ENCODE measurements around the gene PHAF1.
"Not testable (repeated sequence)": the region's sequence is repeated elsewhere in the genome, so short reads cannot be mapped to it uniquely, and the experiment has no call there.

Gene PHAF1

GRCh38 chr16:67101311-67102082 is 8.2 kb upstream of the PHAF1 start:
- no peak for DNase-seq
- in situ Hi-C loops (cut with HindIII; ENCODE audit: low pct_ligation_motif_present, low pct_unique_long_range_greater_than_20kb, low sequenced_read_pairs), result no loop called here

GRCh38 chr16:67104061-67104460 is 5.7 kb upstream of the PHAF1 start:
- peak; percentile 60 for DNase-seq
- in situ Hi-C loops (cut with HindIII; ENCODE audit: low pct_ligation_motif_present, low pct_unique_long_range_greater_than_20kb, low sequenced_read_pairs), result no loop called here

GRCh38 chr16:67104845-67105244 is 4.9 kb upstream of the PHAF1 start:
- in situ Hi-C loops (cut with HindIII; ENCODE audit: low pct_ligation_motif_present, low pct_unique_long_range_greater_than_20kb, low sequenced_read_pairs), result no loop called here
- no peak for DNase-seq

- in situ Hi-C loops (cut with HindIII; ENCODE audit: low pct_ligation_motif_present, low pct_unique_long_range_greater_than_20kb, low sequenced_read_pairs), result no loop called here
- DNase-seq, result no peak
Measured at GRCh38 chr16:67105246-67105645, 4.5 kb upstream of the PHAF1 start.

- no peak for DNase-seq
- in situ Hi-C loops (cut with HindIII; ENCODE audit: low pct_ligation_motif_present, low pct_unique_long_range_greater_than_20kb, low sequenced_read_pairs), result no loop called here
Measured at GRCh38 chr16:67105881-67106280, 3.9 kb upstream of the PHAF1 start.

- in situ Hi-C loops (cut with HindIII; ENCODE audit: low pct_ligation_motif_present, low pct_unique_long_range_greater_than_20kb, low sequenced_read_pairs), result no loop called here
- no peak for DNase-seq
Measured at GRCh38 chr16:67108489-67108888, 1.3 kb upstream of the PHAF1 start.

- DNase-seq, result no peak
- in situ Hi-C loops (cut with HindIII; ENCODE audit: low pct_ligation_motif_present, low pct_unique_long_range_greater_than_20kb, low sequenced_read_pairs), result no loop called here
Measured at GRCh38 chr16:67108931-67109406, 772 bp upstream of the PHAF1 start.

GRCh38 chr16:67111951-67112444 is 2.3 kb downstream of the PHAF1 start:
- in situ Hi-C loops (cut with HindIII; ENCODE audit: low pct_ligation_motif_present, low pct_unique_long_range_greater_than_20kb, low sequenced_read_pairs), result no loop called here
- no peak for DNase-seq

GRCh38 chr16:67112591-67113399 is 3.1 kb downstream of the PHAF1 start:
- in situ Hi-C loops (cut with HindIII; ENCODE audit: low pct_ligation_motif_present, low pct_unique_long_range_greater_than_20kb, low sequenced_read_pairs), result no loop called here
- no peak for DNase-seq

GRCh38 chr16:67114793-67115192 is 5.1 kb downstream of the PHAF1 start:
- in situ Hi-C loops (cut with HindIII; ENCODE audit: low pct_ligation_motif_present, low pct_unique_long_range_greater_than_20kb, low sequenced_read_pairs), result no loop called here
- no peak for DNase-seq

GRCh38 chr16:67115639-67116038 is 5.9 kb downstream of the PHAF1 start:
- DNase-seq, result peak; percentile 96

GRCh38 chr16:67116388-67117311 is 6.9 kb downstream of the PHAF1 start:
- in situ Hi-C loops (cut with HindIII; ENCODE audit: low pct_ligation_motif_present, low pct_unique_long_range_greater_than_20kb, low sequenced_read_pairs), result no loop called here
- no peak for DNase-seq

More at GRCh38 chr16:67115639-67116038, 5.9 kb downstream of the PHAF1 start:
- in situ Hi-C loops (cut with HindIII; ENCODE audit: low pct_ligation_motif_present, low pct_unique_long_range_greater_than_20kb, low sequenced_read_pairs), result no loop called here

GRCh38 chr16:67117716-67118115 is 8.0 kb downstream of the PHAF1 start:
- in situ Hi-C loops (cut with HindIII; ENCODE audit: low pct_ligation_motif_present, low pct_unique_long_range_greater_than_20kb, low sequenced_read_pairs), result no loop called here
- no peak for DNase-seq

GRCh38 chr16:67120025-67120424 is 10.3 kb downstream of the PHAF1 start:
- no peak for DNase-seq
- in situ Hi-C loops (cut with HindIII; ENCODE audit: low pct_ligation_motif_present, low pct_unique_long_range_greater_than_20kb, low sequenced_read_pairs), result no loop called here

GRCh38 chr16:67122799-67123198 is 13.1 kb downstream of the PHAF1 start:
- in situ Hi-C loops (cut with HindIII; ENCODE audit: low pct_ligation_motif_present, low pct_unique_long_range_greater_than_20kb, low sequenced_read_pairs), result not testable (repeated sequence)

GRCh38 chr16:67128417-67128816 is 18.7 kb downstream of the PHAF1 start:
- in situ Hi-C loops (cut with HindIII; ENCODE audit: low pct_ligation_motif_present, low pct_unique_long_range_greater_than_20kb, low sequenced_read_pairs), result no loop called here
- no peak for DNase-seq

More at GRCh38 chr16:67122799-67123198, 13.1 kb downstream of the PHAF1 start:
- DNase-seq, result not testable (repeated sequence)

GRCh38 chr16:67128887-67129286 is 19.1 kb downstream of the PHAF1 start:
- in situ Hi-C loops (cut with HindIII; ENCODE audit: low pct_ligation_motif_present, low pct_unique_long_range_greater_than_20kb, low sequenced_read_pairs), result no loop called here
- DNase-seq, result no peak

GRCh38 chr16:67129422-67129821 is 19.7 kb downstream of the PHAF1 start:
- no peak for DNase-seq
- in situ Hi-C loops (cut with HindIII; ENCODE audit: low pct_ligation_motif_present, low pct_unique_long_range_greater_than_20kb, low sequenced_read_pairs), result no loop called here
